Mammary epithelial cell (primary cell): ENCODE results near the gene KIAA1958.

Source experiments
- CTCF ChIP-seq, 2 donors: IDR thresholded peaks in 1 of 2; conservative IDR thresholded peaks in 1 of 2; 2 replicates each; pipeline ENCODE4 v1.5.1; 2011 to 2012; ENCODE audit warnings: inconsistent platforms in 2 of 2, low read length in 2 of 2, mild to moderate bottlenecking in 2 of 2, control low read depth in 1 of 2, low read depth in 1 of 2; ENCODE audit not compliant: insufficient read depth in 1 of 2; ENCODE audit errors: extremely low read depth in 1 of 2
- EZH2 ChIP-seq: IDR thresholded peaks from 2 replicates; pipeline ENCODE4 v1.6.1; 2012; ENCODE audit warnings: low read length, inconsistent platforms, borderline replicate concordance

- TF ChIP-seq CTCF (conservative IDR thresholded peaks at IDR 0.05 in 1 of 2, IDR thresholded peaks at IDR 0.05 in 1 of 2; ENCODE audit: extremely low read depth in 1 of 2, insufficient read depth in 1 of 2, low read depth in 1 of 2, low read length in 2 of 2) (no peak), EZH2 (no peak)
Measured at GRCh38 chr9:112703304-112703703, 216.7 kb downstream of the KIAA1958 start.
